ENCODE results near the gene GABBR2.

Gene GABBR2

GRCh38 chr9:98383758-98384157 is 325.0 kb downstream of the GABBR2 start:
- no peak for DNase-seq

GRCh38 chr9:98381311-98382103 is 327.2 kb downstream of the GABBR2 start:
- peak; percentile 13 for DNase-seq

GRCh38 chr9:98380065-98380681 is 328.6 kb downstream of the GABBR2 start:
- DNase-seq: no peak

GRCh38 chr9:98379572-98379971 is 329.2 kb downstream of the GABBR2 start:
- DNase-seq: no peak

- DNase-seq: no peak
These were observed 329.9 kb downstream of the GABBR2 start for GRCh38 chr9:98378794-98379193.

GRCh38 chr9:98378206-98378780 is 330.4 kb downstream of the GABBR2 start:
- no peak for DNase-seq

GRCh38 chr9:98375138-98375726 is 333.5 kb downstream of the GABBR2 start:
- peak; percentile 74 for DNase-seq

- peak; percentile 4 for DNase-seq
These were observed 334.2 kb downstream of the GABBR2 start for GRCh38 chr9:98374385-98375051.

GRCh38 chr9:98373609-98374008 is 335.1 kb downstream of the GABBR2 start:
- DNase-seq: peak; percentile 8

- DNase-seq: no peak
These were observed 336.5 kb downstream of the GABBR2 start for GRCh38 chr9:98372077-98372836.

GRCh38 chr9:98370976-98371315 is 337.8 kb downstream of the GABBR2 start:
- DNase-seq: no peak

GRCh38 chr9:98370300-98370975 is 338.3 kb downstream of the GABBR2 start:
- no peak for DNase-seq

GRCh38 chr9:98369896-98370295 is 338.8 kb downstream of the GABBR2 start:
- DNase-seq: no peak

GRCh38 chr9:98369471-98369870 is 339.3 kb downstream of the GABBR2 start:
- DNase-seq: no peak

- DNase-seq: no peak
These were observed 339.7 kb downstream of the GABBR2 start for GRCh38 chr9:98369066-98369425.

GRCh38 chr9:98368366-98369065 is 340.2 kb downstream of the GABBR2 start:
- no peak for DNase-seq

GRCh38 chr9:98367923-98368322 is 340.8 kb downstream of the GABBR2 start:
- no peak for DNase-seq

GRCh38 chr9:98367371-98367900 is 341.3 kb downstream of the GABBR2 start:
- no peak for DNase-seq

- DNase-seq: peak; percentile 26
These were observed 343.0 kb downstream of the GABBR2 start for GRCh38 chr9:98365781-98366180.

GRCh38 chr9:98365227-98365669 is 343.5 kb downstream of the GABBR2 start:
- peak; percentile 32 for DNase-seq

GRCh38 chr9:98364086-98364485 is 344.6 kb downstream of the GABBR2 start:
- DNase-seq: no peak

Measured in MV-4-11 (cell line).